SK-N-SH (cell line): ENCODE results near the gene UCP3. TPM values are rescaled to one million over a fixed set of nuclear protein-coding genes. Genes with fewer than 3 reads are reported as not detected.

Source experiments
- CTCF ChIA-PET: fragments of 300-600, 350-600 bp; formaldehyde crosslinking; extraction: SDS; loops from one replicate; lab custom pipeline; 2021; lab: Yijun Ruan, JAX
- POLR2A ChIA-PET: fragments of 350-600 bp; sonication (Branson Sonifier 250); formaldehyde crosslinking; extraction: SDS; loops from one replicate; lab custom pipeline; 2020; ENCODE audit warnings: antibody characterized with exemption, inconsistent platforms; lab: Yijun Ruan, JAX
- DNase-seq: peaks from one replicate; pipeline ENCODE4 v3.0.0; 2012
- H2AFZ ChIP-seq: fragments of 200-600 bp; sonication (generic); 2 replicates; pipeline ENCODE4 v1.8.1; 2016; ENCODE audit warnings: antibody characterized with exemption, mild to moderate bottlenecking, low read depth
- H3F3A ChIP-seq: fragments of 200-600 bp; sonication (generic); replicated peaks from 2 replicates; pipeline ENCODE3; 2016; ENCODE audit warnings: antibody characterized with exemption, mild to moderate bottlenecking; ENCODE audit not compliant: insufficient read depth
- H3K27ac ChIP-seq, 2 experiments: fragments of 200-500 bp in 1 of 2; fragments of 200-600 bp in 1 of 2; sonication (Bioruptor generic) in 1 of 2; sonication (generic), shearing (Covaris generic) in 1 of 2; 2 replicates each; pipeline versions ENCODE4 v1.5.1 to v1.6.1; 2014 to 2016; ENCODE audit warnings: low read depth in 2 of 2, inconsistent platforms in 1 of 2, low read length in 1 of 2, mild to moderate bottlenecking in 1 of 2, mixed read lengths in 1 of 2
- H3K27me3 ChIP-seq: fragments of 200-600 bp; sonication (generic), shearing (Covaris generic); 2 replicates; pipeline ENCODE4 v1.6.1; 2016; ENCODE audit warnings: mixed run types; ENCODE audit not compliant: insufficient read depth
- H3K36me3 ChIP-seq, 2 experiments: fragments of 200-500 bp in 1 of 2; fragments of 200-600 bp in 1 of 2; sonication (Bioruptor generic) in 1 of 2; sonication (generic) in 1 of 2; replicated peaks in 1 of 2; 2 replicates each; pipeline versions ENCODE3 to v1.5.1; 2014 to 2016; ENCODE audit warnings: low read length in 1 of 2, mild to moderate bottlenecking in 1 of 2; ENCODE audit not compliant: insufficient read depth in 2 of 2, control insufficient read depth in 1 of 2
- H3K4me1 ChIP-seq, 2 experiments: fragments of 200-500 bp in 1 of 2; fragments of 200-600 bp in 1 of 2; sonication (Bioruptor generic) in 1 of 2; sonication (generic), shearing (Covaris generic) in 1 of 2; 2 replicates each; pipeline versions ENCODE4 v1.5.1 to v1.6.1; 2014 to 2016; ENCODE audit warnings: low read depth in 1 of 2, low read length in 1 of 2, mixed run types in 1 of 2; ENCODE audit not compliant: insufficient read depth in 2 of 2, control insufficient read depth in 1 of 2
- H3K4me2 ChIP-seq: fragments of 200-600 bp; sonication (generic), shearing (Covaris generic); 2 replicates; pipeline ENCODE4 v1.6.1; 2017; ENCODE audit warnings: mixed run types
- H3K4me3 ChIP-seq, 2 experiments: fragments of 200-500 bp in 1 of 2; fragments of 200-600 bp in 1 of 2; sonication (Bioruptor generic) in 1 of 2; sonication (generic), shearing (Covaris generic) in 1 of 2; 2 replicates each; pipeline versions ENCODE4 v1.5.1 to v1.8.1; 2014 to 2016; ENCODE audit warnings: low read depth in 2 of 2, inconsistent platforms in 1 of 2, low read length in 1 of 2, mild to moderate bottlenecking in 1 of 2, mixed read lengths in 1 of 2, moderate library complexity in 1 of 2
- H3K79me2 ChIP-seq: fragments of 200-600 bp; sonication (generic); 2 replicates; pipeline ENCODE4 v1.8.1; 2017; ENCODE audit warnings: mild to moderate bottlenecking; ENCODE audit not compliant: insufficient read depth
- H3K9ac ChIP-seq: fragments of 200-600 bp; sonication (generic); 2 replicates; pipeline ENCODE4 v1.6.1; 2017; ENCODE audit warnings: mixed run types
- H3K9me2 ChIP-seq: fragments of 200-600 bp; sonication (generic); 2 replicates; pipeline ENCODE4 v1.6.1; 2017; ENCODE audit warnings: mixed run types
- H3K9me3 ChIP-seq: fragments of 200-600 bp; sonication (generic); 2 replicates; pipeline ENCODE4 v1.6.1; 2017; ENCODE audit warnings: mixed run types, mild to moderate bottlenecking, moderate library complexity
- H4K20me1 ChIP-seq: fragments of 200-600 bp; sonication (generic); 2 replicates; pipeline ENCODE4 v1.6.1; 2017; ENCODE audit warnings: mild to moderate bottlenecking, mixed run types; ENCODE audit not compliant: insufficient read depth
- ELF1 ChIP-seq: IDR thresholded peaks from 2 replicates; pipeline ENCODE4 v1.4.0; 2012
- FOSL2 ChIP-seq: IDR thresholded peaks from 2 replicates; pipeline ENCODE4 v1.4.0; 2012; ENCODE audit warnings: low read depth, mild to moderate bottlenecking, moderate library complexity, borderline replicate concordance
- FOXJ3 ChIP-seq: sonication (generic); formaldehyde crosslinking; IDR thresholded peaks from 2 replicates; pipeline ENCODE4 v1.5.1; 2020; ENCODE audit warnings: mild to moderate bottlenecking, missing genetic modification reagents
- MXI1 ChIP-seq: IDR thresholded peaks from 2 replicates; pipeline ENCODE4 v1.6.1; 2012; ENCODE audit warnings: mild to moderate bottlenecking, low read depth, low read length, improper control_type of control experiment
- RFX5 ChIP-seq: IDR thresholded peaks from 2 replicates; pipeline ENCODE4 v1.6.1; 2012; ENCODE audit warnings: mild to moderate bottlenecking, improper control_type of control experiment, low read length
- SIN3A ChIP-seq: IDR thresholded peaks from 2 replicates; pipeline ENCODE4 v1.6.1; 2012; ENCODE audit warnings: low read depth, mild to moderate bottlenecking, low read length, moderate library complexity, borderline replicate concordance
- TAF1 ChIP-seq: IDR thresholded peaks from 2 replicates; pipeline ENCODE4 v1.6.1; 2012; ENCODE audit warnings: low read depth, mild to moderate bottlenecking, low read length, moderate library complexity, borderline replicate concordance
- WGBS: methylation state at CpG from one replicate; pipeline ENCODE4 v1.1.6; 2017; ENCODE audit warnings: low lambda C conversion rate; 5-methylcytosine and 5-hydroxymethylcytosine counted together
- polyA plus RNA-seq, 3 experiments: library from polyadenylated mRNA; depleted of rRNA; stranded (reverse); fragments of >200 nt; gene quantifications; 2 replicates each; pipeline ENCODE4 v1.2.3, GENCODE V29; 2012
- TF ChIP-seq, protein P1 (sequence below): fragments of 150-350 bp; IDR thresholded peaks from 2 replicates; pipeline ENCODE4 v1.6.1; 2017; ENCODE audit warnings: antibody characterized with exemption, low read length, low read depth, borderline replicate concordance
- TF ChIP-seq, protein P2 (sequence below): IDR thresholded peaks from 2 replicates; pipeline ENCODE4; 2012
- TF ChIP-seq, protein P3 (sequence below): IDR thresholded peaks from 2 replicates; pipeline ENCODE4 v1.4.0; 2012; ENCODE audit warnings: low read depth, borderline replicate concordance
- TF ChIP-seq, protein P4 (sequence below): IDR thresholded peaks from 2 replicates; pipeline ENCODE4 v1.4.0; 2012; ENCODE audit warnings: low read depth

The UCP3 gene
- polyA plus RNA-seq, 1 of the 3 experiments (the other 2 are of a cell fraction) = 1.2 TPM

DNA sequence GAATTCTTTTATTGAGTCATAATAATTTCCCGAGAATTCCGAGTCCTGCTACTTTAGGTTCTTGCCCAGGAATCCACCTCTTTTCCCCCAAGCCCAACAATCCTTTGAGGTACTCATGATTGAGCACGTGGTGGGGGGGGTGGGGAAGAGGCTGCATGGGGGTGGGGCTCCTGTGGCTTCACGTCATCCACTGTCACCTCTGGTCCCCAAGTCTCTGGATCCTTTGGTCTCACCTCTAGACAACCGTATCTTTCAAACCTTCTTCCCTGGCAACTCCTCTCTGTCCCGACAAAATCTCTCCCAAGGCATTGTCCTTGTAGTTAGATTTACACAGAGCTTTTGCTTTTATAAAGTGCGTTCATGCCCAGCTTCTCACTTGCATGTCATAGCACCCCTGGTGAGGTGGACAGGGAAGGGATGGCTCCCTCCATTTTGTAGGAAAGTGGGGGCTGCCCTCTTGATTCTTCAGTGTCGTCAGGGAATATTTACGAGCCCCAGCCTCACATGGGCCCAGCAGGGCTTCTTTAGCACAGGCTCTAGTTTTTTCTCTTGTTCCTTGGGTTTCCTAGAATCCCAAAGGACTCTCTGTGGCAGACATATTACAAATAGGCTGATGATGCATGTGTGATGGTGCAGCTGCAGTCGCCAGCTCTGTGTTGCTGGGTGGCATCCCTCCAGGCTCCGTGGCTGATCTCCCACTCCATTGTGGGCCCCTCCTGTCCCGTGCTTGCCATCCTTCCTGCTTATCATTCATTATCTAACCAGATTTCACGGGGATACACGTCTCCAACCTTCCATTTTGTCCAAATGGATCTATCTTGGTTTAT lies 8.4 kb downstream of the UCP3 start (continued):
- TF ChIP-seq, protein P1, sequence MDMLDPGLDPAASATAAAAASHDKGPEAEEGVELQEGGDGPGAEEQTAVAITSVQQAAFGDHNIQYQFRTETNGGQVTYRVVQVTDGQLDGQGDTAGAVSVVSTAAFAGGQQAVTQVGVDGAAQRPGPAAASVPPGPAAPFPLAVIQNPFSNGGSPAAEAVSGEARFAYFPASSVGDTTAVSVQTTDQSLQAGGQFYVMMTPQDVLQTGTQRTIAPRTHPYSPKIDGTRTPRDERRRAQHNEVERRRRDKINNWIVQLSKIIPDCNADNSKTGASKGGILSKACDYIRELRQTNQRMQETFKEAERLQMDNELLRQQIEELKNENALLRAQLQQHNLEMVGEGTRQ = no peak
- TF ChIP-seq MXI1 = no peak
- TF ChIP-seq, protein P2, sequence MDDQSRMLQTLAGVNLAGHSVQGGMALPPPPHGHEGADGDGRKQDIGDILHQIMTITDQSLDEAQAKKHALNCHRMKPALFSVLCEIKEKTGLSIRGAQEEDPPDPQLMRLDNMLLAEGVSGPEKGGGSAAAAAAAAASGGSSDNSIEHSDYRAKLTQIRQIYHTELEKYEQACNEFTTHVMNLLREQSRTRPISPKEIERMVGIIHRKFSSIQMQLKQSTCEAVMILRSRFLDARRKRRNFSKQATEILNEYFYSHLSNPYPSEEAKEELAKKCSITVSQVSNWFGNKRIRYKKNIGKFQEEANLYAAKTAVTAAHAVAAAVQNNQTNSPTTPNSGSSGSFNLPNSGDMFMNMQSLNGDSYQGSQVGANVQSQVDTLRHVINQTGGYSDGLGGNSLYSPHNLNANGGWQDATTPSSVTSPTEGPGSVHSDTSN = no peak
- no peak for TF ChIP-seq ELF1

DNA sequence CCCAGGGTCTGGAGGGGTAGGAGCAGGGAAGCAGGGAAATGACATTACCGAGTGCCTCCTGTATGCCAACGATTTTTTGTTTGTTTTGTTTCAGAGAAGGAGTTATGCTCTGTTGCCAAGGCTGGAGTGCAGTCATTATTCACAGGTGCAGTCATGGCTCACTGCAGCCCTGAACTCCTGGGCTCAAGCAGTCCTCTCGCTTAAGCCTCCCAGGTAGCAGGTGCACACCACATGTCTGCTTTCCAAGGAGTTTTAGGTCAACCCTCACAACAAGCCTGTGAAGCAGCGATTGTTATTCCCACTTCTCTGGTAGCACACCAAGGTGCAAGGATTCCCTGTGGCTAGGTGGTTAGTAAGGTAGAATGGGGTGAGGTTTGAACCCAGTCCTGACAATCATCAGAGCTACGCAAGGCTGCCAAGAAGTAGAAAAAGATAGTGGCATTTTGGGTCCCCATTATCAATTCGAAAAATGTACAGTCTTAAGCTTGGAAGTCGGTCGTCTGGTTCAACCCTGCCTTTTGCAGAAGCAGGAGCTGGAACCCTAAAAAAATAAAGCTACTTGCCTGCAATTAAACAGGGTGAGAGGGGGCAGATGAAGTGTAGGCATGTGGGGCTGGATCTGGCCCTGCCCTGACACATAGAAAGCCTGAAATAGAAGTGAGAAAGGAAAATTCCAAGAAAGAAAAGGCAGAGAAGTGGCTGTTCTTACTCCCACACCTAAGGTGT lies 9.1 kb downstream of the UCP3 start:
- Histone ChIP-seq H4K20me1 (no peaks in the 10 kb centered on the region), H3K9ac (no peak overlapping the region), H3K27ac (no peak overlapping the region), H3K36me3 (peaks cover 0 to 12% of the 10 kb centered on the region in 2 experiments), H3K9me2 (no peaks in the 10 kb centered on the region), H3K4me1 (no peaks in the 10 kb centered on the region), H3K9me3 (no peaks in the 10 kb centered on the region), H3K79me2 (no peaks in the 10 kb centered on the region), H3K27me3 (no peaks in the 10 kb centered on the region), H3F3A (peaks cover 4% of the 10 kb centered on the region), H2AFZ (no peak overlapping the region), H3K4me3 (no peak overlapping the region), H3K4me2 (no peak overlapping the region)
- TF ChIP-seq, protein P3, sequence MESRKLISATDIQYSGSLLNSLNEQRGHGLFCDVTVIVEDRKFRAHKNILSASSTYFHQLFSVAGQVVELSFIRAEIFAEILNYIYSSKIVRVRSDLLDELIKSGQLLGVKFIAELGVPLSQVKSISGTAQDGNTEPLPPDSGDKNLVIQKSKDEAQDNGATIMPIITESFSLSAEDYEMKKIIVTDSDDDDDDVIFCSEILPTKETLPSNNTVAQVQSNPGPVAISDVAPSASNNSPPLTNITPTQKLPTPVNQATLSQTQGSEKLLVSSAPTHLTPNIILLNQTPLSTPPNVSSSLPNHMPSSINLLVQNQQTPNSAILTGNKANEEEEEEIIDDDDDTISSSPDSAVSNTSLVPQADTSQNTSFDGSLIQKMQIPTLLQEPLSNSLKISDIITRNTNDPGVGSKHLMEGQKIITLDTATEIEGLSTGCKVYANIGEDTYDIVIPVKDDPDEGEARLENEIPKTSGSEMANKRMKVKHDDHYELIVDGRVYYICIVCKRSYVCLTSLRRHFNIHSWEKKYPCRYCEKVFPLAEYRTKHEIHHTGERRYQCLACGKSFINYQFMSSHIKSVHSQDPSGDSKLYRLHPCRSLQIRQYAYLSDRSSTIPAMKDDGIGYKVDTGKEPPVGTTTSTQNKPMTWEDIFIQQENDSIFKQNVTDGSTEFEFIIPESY = no peak
- TF ChIP-seq, protein P4, sequence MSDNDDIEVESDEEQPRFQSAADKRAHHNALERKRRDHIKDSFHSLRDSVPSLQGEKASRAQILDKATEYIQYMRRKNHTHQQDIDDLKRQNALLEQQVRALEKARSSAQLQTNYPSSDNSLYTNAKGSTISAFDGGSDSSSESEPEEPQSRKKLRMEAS = no peak
- TF ChIP-seq SIN3A (no peak), RFX5 (no peak), FOXJ3 (CRISPR knock-in tag) (no peak), TAF1 (no peak), FOSL2 (no peak)
- 84% methylated on average over 8 of the region's 8 CpGs for WGBS
- CTCF ChIA-PET = no interaction called here
- POLR2A ChIA-PET = no interaction called here
- DNase-seq = no peak
